PFSK-1 (cell line): ENCODE data around the gene ARHGEF16.

Experiments
- FOXP2 ChIP-seq: optimal IDR thresholded peaks from 2 replicates; pipeline ENCODE3; 2011; ENCODE audit warnings: borderline replicate concordance, control low read depth, inconsistent platforms; ENCODE audit not compliant: insufficient read depth; ENCODE audit errors: extremely low read length, extremely low read depth
- POLR2AphosphoS5 ChIP-seq: IDR thresholded peaks from 2 replicates; pipeline ENCODE4 v1.6.1; 2012; ENCODE audit warnings: low read depth, mild to moderate bottlenecking, control low read depth, low read length, moderate library complexity
- SIN3A ChIP-seq: IDR thresholded peaks from 2 replicates; pipeline ENCODE4 v1.6.1; 2012; ENCODE audit warnings: mild to moderate bottlenecking, low read length, moderate library complexity, borderline replicate concordance; ENCODE audit not compliant: insufficient read depth
- TAF1 ChIP-seq: IDR thresholded peaks from 2 replicates; pipeline ENCODE4 v1.6.1; 2012; ENCODE audit warnings: low read length, control low read depth, borderline replicate concordance; ENCODE audit not compliant: insufficient read depth
- TF ChIP-seq, protein P1 (sequence below), 2 experiments: IDR thresholded peaks; 2 replicates each; pipeline versions ENCODE4 v1.6.1 to v1.8.0; 2011 to 2012; ENCODE audit warnings: low read depth in 2 of 2, low read length in 2 of 2, control low read depth in 1 of 2, inconsistent platforms in 1 of 2, mild to moderate bottlenecking in 1 of 2, moderate library complexity in 1 of 2; ENCODE audit not compliant: insufficient read depth in 1 of 2

ARHGEF16 gene

GRCh38 chr1:3441410-3441847 is 13.0 kb upstream of the ARHGEF16 start:
- no peak for TF ChIP-seq TAF1
- TF ChIP-seq, protein P1, sequence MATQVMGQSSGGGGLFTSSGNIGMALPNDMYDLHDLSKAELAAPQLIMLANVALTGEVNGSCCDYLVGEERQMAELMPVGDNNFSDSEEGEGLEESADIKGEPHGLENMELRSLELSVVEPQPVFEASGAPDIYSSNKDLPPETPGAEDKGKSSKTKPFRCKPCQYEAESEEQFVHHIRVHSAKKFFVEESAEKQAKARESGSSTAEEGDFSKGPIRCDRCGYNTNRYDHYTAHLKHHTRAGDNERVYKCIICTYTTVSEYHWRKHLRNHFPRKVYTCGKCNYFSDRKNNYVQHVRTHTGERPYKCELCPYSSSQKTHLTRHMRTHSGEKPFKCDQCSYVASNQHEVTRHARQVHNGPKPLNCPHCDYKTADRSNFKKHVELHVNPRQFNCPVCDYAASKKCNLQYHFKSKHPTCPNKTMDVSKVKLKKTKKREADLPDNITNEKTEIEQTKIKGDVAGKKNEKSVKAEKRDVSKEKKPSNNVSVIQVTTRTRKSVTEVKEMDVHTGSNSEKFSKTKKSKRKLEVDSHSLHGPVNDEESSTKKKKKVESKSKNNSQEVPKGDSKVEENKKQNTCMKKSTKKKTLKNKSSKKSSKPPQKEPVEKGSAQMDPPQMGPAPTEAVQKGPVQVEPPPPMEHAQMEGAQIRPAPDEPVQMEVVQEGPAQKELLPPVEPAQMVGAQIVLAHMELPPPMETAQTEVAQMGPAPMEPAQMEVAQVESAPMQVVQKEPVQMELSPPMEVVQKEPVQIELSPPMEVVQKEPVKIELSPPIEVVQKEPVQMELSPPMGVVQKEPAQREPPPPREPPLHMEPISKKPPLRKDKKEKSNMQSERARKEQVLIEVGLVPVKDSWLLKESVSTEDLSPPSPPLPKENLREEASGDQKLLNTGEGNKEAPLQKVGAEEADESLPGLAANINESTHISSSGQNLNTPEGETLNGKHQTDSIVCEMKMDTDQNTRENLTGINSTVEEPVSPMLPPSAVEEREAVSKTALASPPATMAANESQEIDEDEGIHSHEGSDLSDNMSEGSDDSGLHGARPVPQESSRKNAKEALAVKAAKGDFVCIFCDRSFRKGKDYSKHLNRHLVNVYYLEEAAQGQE (IDR thresholded peaks at IDR 0.05; ENCODE audit: insufficient read depth in 1 of 2, low read depth in 2 of 2, low read length in 2 of 2): no peak
- TF ChIP-seq POLR2AphosphoS5: no peak
- TF ChIP-seq FOXP2: no peak

- TF ChIP-seq FOXP2 (no peak), SIN3A (no peak), POLR2AphosphoS5 (no peak), TAF1 (no peak)
- TF ChIP-seq, protein P1 (IDR thresholded peaks at IDR 0.05; ENCODE audit: insufficient read depth in 1 of 2, low read depth in 2 of 2, low read length in 2 of 2): no peak
Observed at GRCh38 chr1:3441880-3442279, 12.6 kb upstream of the ARHGEF16 start.

DNA sequence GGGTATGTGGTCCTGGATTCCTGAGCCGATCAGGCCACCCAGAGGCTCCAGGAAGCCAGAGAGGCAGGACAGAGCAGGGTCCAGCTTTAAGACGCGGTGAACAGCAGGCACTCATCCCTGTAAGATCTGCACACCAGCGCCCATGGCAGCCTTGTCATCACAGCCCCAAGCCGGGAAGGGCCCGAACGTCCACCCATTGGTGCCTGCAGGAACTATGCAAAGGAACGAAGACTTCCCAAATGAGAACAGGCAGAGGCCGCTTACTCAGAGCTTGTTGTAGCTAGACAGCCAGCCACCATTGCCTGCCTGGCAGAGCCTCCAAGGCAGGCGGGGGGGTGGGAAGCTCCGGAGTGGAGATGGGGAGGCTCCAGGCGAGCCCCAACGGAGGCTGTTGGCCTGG is 12.1 kb upstream of the ARHGEF16 start:
- TF ChIP-seq FOXP2: no peak
- TF ChIP-seq SIN3A: no peak
- TF ChIP-seq, protein P1 (IDR thresholded peaks at IDR 0.05; ENCODE audit: insufficient read depth in 1 of 2, low read depth in 2 of 2, low read length in 2 of 2): no peak

GRCh38 chr1:3442901-3443300 is 11.6 kb upstream of the ARHGEF16 start:
- no peak for TF ChIP-seq POLR2AphosphoS5
- TF ChIP-seq, protein P1 (IDR thresholded peaks at IDR 0.05; ENCODE audit: insufficient read depth in 1 of 2, low read depth in 2 of 2, low read length in 2 of 2): no peak
- no peak for TF ChIP-seq FOXP2
- TF ChIP-seq SIN3A: no peak
- TF ChIP-seq TAF1: no peak

- no peak for TF ChIP-seq FOXP2
- TF ChIP-seq, protein P1 (IDR thresholded peaks at IDR 0.05; ENCODE audit: insufficient read depth in 1 of 2, low read depth in 2 of 2, low read length in 2 of 2): no peak
- TF ChIP-seq TAF1: no peak
- no peak for TF ChIP-seq SIN3A
- TF ChIP-seq POLR2AphosphoS5: no peak
Observed at GRCh38 chr1:3443807-3444206, 10.7 kb upstream of the ARHGEF16 start.
